HCT116 (cell line): Measurements from ENCODE around the gene C1QA. TPM values are rescaled to one million over a fixed set of nuclear protein-coding genes. Genes with fewer than 3 reads are reported as not detected.

Experiments
- ATAC-seq: fragments of 200-7000 bp; cut with Tn5 transposase; 2 replicates; pipeline ENCODE4 v1.9.1; 2020; ENCODE audit warnings: mild to moderate bottlenecking, moderate library complexity
- BruUV-seq: library from RNA; stranded (reverse); fragments of 400-500 nt; replicated peaks from 2 replicates; lab custom pipeline; 2021; lab: Mats Ljungman, UMichigan
- CTCF ChIA-PET: fragments of 300-600 bp; sonication (Branson Sonifier 250); formaldehyde crosslinking; loops from one replicate; lab custom pipeline; 2021; ENCODE audit warnings: antibody characterized with exemption; lab: Charles Lee
- POLR2A ChIA-PET: fragments of 300-600, 350-600 bp; sonication (Branson Sonifier 250); formaldehyde crosslinking; loops from one replicate; lab custom pipeline; 2021; ENCODE audit warnings: antibody characterized with exemption; lab: Charles Lee
- RAD21 ChIA-PET, 2 experiments: fragments of 300-600 bp; sonication (Branson Sonifier 250); formaldehyde crosslinking; loops; one replicate each; lab custom pipeline; 2023; ENCODE audit warnings: low total read pairs in 2 of 2; ENCODE audit not compliant: uncharacterized antibody in 2 of 2, unreplicated experiment in 2 of 2, low non-redundant PET in 1 of 2; lab: Charles Lee
- DNase-seq: peaks from one replicate; pipeline ENCODE4 v3.0.0-alpha.2; 2010; ENCODE audit warnings: low read depth, low spot score
- H2AFZ ChIP-seq: fragments of 200-600 bp; shearing (Covaris generic), sonication (generic); 2 replicates; pipeline ENCODE4 v1.6.1; 2017; ENCODE audit warnings: low read depth, mixed run types, mixed read lengths, antibody characterized with exemption, low read length; ENCODE audit not compliant: poor library complexity, severe bottlenecking
- H3K27ac ChIP-seq: 2 replicates; pipeline ENCODE4 v1.5.1; 2012; ENCODE audit warnings: low read depth, low read length
- H3K27me3 ChIP-seq: fragments of 200-600 bp; sonication (generic); 2 replicates; pipeline ENCODE4 v1.6.1; 2016; ENCODE audit warnings: mixed run types, low read length, mixed read lengths; ENCODE audit not compliant: insufficient read depth
- H3K36me3 ChIP-seq, 2 experiments: fragments of 200-500 bp in 1 of 2; fragments of 200-600 bp in 1 of 2; sonication (Bioruptor generic) in 1 of 2; sonication (generic) in 1 of 2; 2 replicates each; pipeline versions ENCODE4 v1.5.1 to v1.6.1; 2014 to 2016; ENCODE audit warnings: low read length in 2 of 2, inconsistent platforms in 1 of 2, mixed read lengths in 1 of 2, mixed run types in 1 of 2; ENCODE audit not compliant: insufficient read depth in 2 of 2, control insufficient read depth in 1 of 2
- H3K4me1 ChIP-seq, 2 experiments: fragments of 200-600 bp in 1 of 2; sonication (generic) in 1 of 2; 2 replicates each; pipeline versions ENCODE4 v1.5.1 to v1.6.1; 2012 to 2017; ENCODE audit warnings: low read length in 2 of 2, inconsistent platforms in 1 of 2, mild to moderate bottlenecking in 1 of 2, mixed read lengths in 1 of 2, mixed run types in 1 of 2, moderate library complexity in 1 of 2; ENCODE audit not compliant: insufficient read depth in 2 of 2, control insufficient read depth in 1 of 2
- H3K4me2 ChIP-seq: fragments of 200-600 bp; sonication (generic); 2 replicates; pipeline ENCODE4 v1.6.1; 2017; ENCODE audit warnings: mixed run types, low read length, mixed read lengths
- H3K4me3 ChIP-seq, 2 experiments: fragments of 200-600 bp in 1 of 2; sonication (generic) in 1 of 2; replicated peaks in 1 of 2; 2 replicates each; pipeline ENCODE4 v1.5.1; 2011 to 2016; ENCODE audit warnings: low read length in 2 of 2, control low read depth in 1 of 2, low read depth in 1 of 2, mild to moderate bottlenecking in 1 of 2, mixed read lengths in 1 of 2, mixed run types in 1 of 2
- H3K79me2 ChIP-seq: fragments of 200-600 bp; sonication (generic); 2 replicates; pipeline ENCODE4 v1.6.1; 2017; ENCODE audit warnings: mild to moderate bottlenecking, mixed run types, low read length, moderate library complexity, mixed read lengths; ENCODE audit not compliant: insufficient read depth
- H3K9ac ChIP-seq: fragments of 200-600 bp; sonication (generic); 2 replicates; pipeline ENCODE4 v1.6.1; 2016; ENCODE audit warnings: low read length, mixed read lengths
- H3K9me2 ChIP-seq: fragments of 200-600 bp; sonication (generic), shearing (Covaris generic); 2 replicates; pipeline ENCODE4 v1.6.1; 2017; ENCODE audit warnings: mixed run types, mild to moderate bottlenecking, moderate library complexity; ENCODE audit not compliant: insufficient read depth
- H3K9me3 ChIP-seq, 2 experiments: fragments of 200-500 bp in 1 of 2; fragments of 200-600 bp in 1 of 2; sonication (Bioruptor generic) in 1 of 2; sonication (generic) in 1 of 2; 2 replicates each; pipeline ENCODE4 v1.6.1; 2014 to 2017; ENCODE audit warnings: low read length in 2 of 2, mixed read lengths in 2 of 2, inconsistent platforms in 1 of 2, low read depth in 1 of 2, mild to moderate bottlenecking in 1 of 2, mixed run types in 1 of 2, moderate library complexity in 1 of 2; ENCODE audit not compliant: control insufficient read depth in 1 of 2, insufficient read depth in 1 of 2
- H4K20me1 ChIP-seq: fragments of 200-600 bp; sonication (generic), shearing (Covaris generic); 2 replicates; pipeline ENCODE4 v1.6.1; 2017; ENCODE audit warnings: mixed run types, mild to moderate bottlenecking, moderate library complexity; ENCODE audit not compliant: insufficient read depth
- CBX3 ChIP-seq: IDR thresholded peaks from 2 replicates; pipeline ENCODE4 v1.6.1; 2012; ENCODE audit warnings: low read depth
- CEBPB ChIP-seq: IDR thresholded peaks from 2 replicates; pipeline ENCODE4 v1.6.1; 2012; ENCODE audit warnings: low read depth
- EGR1 ChIP-seq: IDR thresholded peaks from 2 replicates; pipeline ENCODE4 v1.6.1; 2012; ENCODE audit warnings: low read depth
- ELF1 ChIP-seq: IDR thresholded peaks from 2 replicates; pipeline ENCODE4 v1.6.1; 2012; ENCODE audit warnings: low read depth, borderline replicate concordance
- EZH2phosphoT487 ChIP-seq: fragments of 200-600 bp; IDR thresholded peaks from 2 replicates; pipeline ENCODE4 v1.6.1; 2018; ENCODE audit warnings: antibody characterized with exemption, borderline replicate concordance
- FOSL1 ChIP-seq: IDR thresholded peaks from 2 replicates; pipeline ENCODE4 v1.6.1; 2012; ENCODE audit warnings: low read depth
- JUND ChIP-seq: IDR thresholded peaks from 2 replicates; pipeline ENCODE4 v1.6.1; 2012
- POLR2A ChIP-seq: IDR thresholded peaks from 2 replicates; pipeline ENCODE4 v1.7.0; 2011; ENCODE audit warnings: borderline replicate concordance; ENCODE audit not compliant: insufficient read depth, insufficient read length; ENCODE audit errors: extremely low read depth
- POLR2AphosphoS5 ChIP-seq: IDR thresholded peaks from 2 replicates; pipeline ENCODE4 v1.6.1; 2011; ENCODE audit warnings: mild to moderate bottlenecking, low read depth, low read length, moderate library complexity
- RAD21 ChIP-seq: IDR thresholded peaks from 2 replicates; pipeline ENCODE4 v1.6.1; 2012; ENCODE audit warnings: low read depth, mild to moderate bottlenecking
- SIN3A ChIP-seq: IDR thresholded peaks from 2 replicates; pipeline ENCODE4 v1.6.1; 2012; ENCODE audit warnings: low read depth
- SRF ChIP-seq: IDR thresholded peaks from 2 replicates; pipeline ENCODE4 v1.6.1; 2012; ENCODE audit warnings: low read depth
- YY1 ChIP-seq: IDR thresholded peaks from 2 replicates; pipeline ENCODE4 v1.6.1; 2011; ENCODE audit warnings: low read length, low read depth, moderate library complexity, mild to moderate bottlenecking; ENCODE audit not compliant: insufficient replicate concordance; ENCODE audit errors: extremely low read depth
- ZFX ChIP-seq: fragments of 450-650 bp; IDR thresholded peaks from 2 replicates; pipeline ENCODE4 v1.6.1; 2017
- ZNF274 ChIP-seq: fragments of 200-500 bp; sonication (Bioruptor generic); IDR thresholded peaks from 2 replicates; pipeline ENCODE4 v1.6.1; 2014; ENCODE audit warnings: mild to moderate bottlenecking, low read depth, low read length, inconsistent platforms
- intact Hi-C: fragments of 100-400 bp; cut with micrococcal nuclease; formaldehyde crosslinking; loops from 2 replicates; pipeline ENCODE4 v1.10.0; 2022
- total RNA-seq: library from RNA; stranded (reverse); gene quantifications from one replicate; pipeline ENCODE4 v1.2.1, GENCODE V29; 2021; ENCODE audit not compliant: unreplicated experiment
- TF ChIP-seq, protein P1 (sequence below): IDR thresholded peaks from 2 replicates; pipeline ENCODE4 v1.6.1; 2012; ENCODE audit warnings: low read depth
- TF ChIP-seq, protein P2 (sequence below), 3 experiments: fragments of 200-600 bp in 1 of 3; sonication (generic) in 1 of 3; IDR thresholded peaks in 2 of 3; conservative IDR thresholded peaks in 1 of 3; 2 replicates each; pipeline ENCODE4 v1.5.1; 2012 to 2017; ENCODE audit warnings: low read depth in 2 of 3, low read length in 2 of 3, antibody characterized with exemption in 1 of 3, borderline replicate concordance in 1 of 3, control low read depth in 1 of 3, mild to moderate bottlenecking in 1 of 3, mixed read lengths in 1 of 3, mixed run types in 1 of 3, moderate library complexity in 1 of 3; ENCODE audit not compliant: insufficient read depth in 1 of 3
- TF ChIP-seq, protein P3 (sequence below): IDR thresholded peaks from 2 replicates; pipeline ENCODE4 v1.6.1; 2011; ENCODE audit warnings: mild to moderate bottlenecking, low read length, moderate library complexity; ENCODE audit not compliant: insufficient replicate concordance; ENCODE audit errors: extremely low read depth
- TF ChIP-seq, protein P4 (sequence below): IDR thresholded peaks from 2 replicates; pipeline ENCODE4 v1.6.1; 2012
- TF ChIP-seq, protein P5 (sequence below): IDR thresholded peaks from 2 replicates; pipeline ENCODE4 v1.6.1; 2012

Gene C1QA
- total RNA-seq, 1 experiment from 2014 or later, result 0.91 TPM

DNA sequence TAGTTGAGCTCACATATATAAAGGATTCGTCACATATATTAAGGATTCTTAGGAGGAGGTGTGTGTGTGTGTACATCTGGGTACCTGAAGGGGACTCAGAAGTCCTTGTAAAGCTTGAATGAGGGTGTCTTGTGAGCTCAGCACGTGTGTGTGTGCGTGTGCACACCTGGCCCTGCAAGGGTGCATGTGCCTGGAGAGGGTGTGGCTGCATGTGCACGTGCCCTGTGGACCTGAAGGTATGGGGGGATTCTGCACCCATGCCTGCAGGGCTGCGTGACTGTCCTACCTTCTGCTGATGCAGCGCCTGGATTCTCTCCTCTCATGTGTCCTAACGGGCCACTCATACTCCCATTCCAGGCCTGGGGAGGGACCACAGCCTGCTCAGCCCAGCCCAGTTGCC, 49.2 kb upstream of the C1QA start:
- Histone ChIP-seq H3K79me2 (no peaks in the 10 kb centered on the region), H3K4me2 (no peak overlapping the region), H3K4me3 (no peak overlapping the region)
- BruUV-seq, result no TSS peak
- ATAC-seq, result no peak
- TF ChIP-seq ZFX (no peak), FOSL1 (no peak), SIN3A (no peak), POLR2AphosphoS5 (no peak), EZH2phosphoT487 (no peak), RAD21 (no peak), CBX3 (no peak), SRF (no peak), EGR1 (no peak), POLR2A (no peak), YY1 (no peak), ELF1 (no peak), ZNF274 (no peak), JUND (no peak), CEBPB (no peak)
- TF ChIP-seq, protein P1, sequence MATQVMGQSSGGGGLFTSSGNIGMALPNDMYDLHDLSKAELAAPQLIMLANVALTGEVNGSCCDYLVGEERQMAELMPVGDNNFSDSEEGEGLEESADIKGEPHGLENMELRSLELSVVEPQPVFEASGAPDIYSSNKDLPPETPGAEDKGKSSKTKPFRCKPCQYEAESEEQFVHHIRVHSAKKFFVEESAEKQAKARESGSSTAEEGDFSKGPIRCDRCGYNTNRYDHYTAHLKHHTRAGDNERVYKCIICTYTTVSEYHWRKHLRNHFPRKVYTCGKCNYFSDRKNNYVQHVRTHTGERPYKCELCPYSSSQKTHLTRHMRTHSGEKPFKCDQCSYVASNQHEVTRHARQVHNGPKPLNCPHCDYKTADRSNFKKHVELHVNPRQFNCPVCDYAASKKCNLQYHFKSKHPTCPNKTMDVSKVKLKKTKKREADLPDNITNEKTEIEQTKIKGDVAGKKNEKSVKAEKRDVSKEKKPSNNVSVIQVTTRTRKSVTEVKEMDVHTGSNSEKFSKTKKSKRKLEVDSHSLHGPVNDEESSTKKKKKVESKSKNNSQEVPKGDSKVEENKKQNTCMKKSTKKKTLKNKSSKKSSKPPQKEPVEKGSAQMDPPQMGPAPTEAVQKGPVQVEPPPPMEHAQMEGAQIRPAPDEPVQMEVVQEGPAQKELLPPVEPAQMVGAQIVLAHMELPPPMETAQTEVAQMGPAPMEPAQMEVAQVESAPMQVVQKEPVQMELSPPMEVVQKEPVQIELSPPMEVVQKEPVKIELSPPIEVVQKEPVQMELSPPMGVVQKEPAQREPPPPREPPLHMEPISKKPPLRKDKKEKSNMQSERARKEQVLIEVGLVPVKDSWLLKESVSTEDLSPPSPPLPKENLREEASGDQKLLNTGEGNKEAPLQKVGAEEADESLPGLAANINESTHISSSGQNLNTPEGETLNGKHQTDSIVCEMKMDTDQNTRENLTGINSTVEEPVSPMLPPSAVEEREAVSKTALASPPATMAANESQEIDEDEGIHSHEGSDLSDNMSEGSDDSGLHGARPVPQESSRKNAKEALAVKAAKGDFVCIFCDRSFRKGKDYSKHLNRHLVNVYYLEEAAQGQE, result no peak
- TF ChIP-seq, protein P2, sequence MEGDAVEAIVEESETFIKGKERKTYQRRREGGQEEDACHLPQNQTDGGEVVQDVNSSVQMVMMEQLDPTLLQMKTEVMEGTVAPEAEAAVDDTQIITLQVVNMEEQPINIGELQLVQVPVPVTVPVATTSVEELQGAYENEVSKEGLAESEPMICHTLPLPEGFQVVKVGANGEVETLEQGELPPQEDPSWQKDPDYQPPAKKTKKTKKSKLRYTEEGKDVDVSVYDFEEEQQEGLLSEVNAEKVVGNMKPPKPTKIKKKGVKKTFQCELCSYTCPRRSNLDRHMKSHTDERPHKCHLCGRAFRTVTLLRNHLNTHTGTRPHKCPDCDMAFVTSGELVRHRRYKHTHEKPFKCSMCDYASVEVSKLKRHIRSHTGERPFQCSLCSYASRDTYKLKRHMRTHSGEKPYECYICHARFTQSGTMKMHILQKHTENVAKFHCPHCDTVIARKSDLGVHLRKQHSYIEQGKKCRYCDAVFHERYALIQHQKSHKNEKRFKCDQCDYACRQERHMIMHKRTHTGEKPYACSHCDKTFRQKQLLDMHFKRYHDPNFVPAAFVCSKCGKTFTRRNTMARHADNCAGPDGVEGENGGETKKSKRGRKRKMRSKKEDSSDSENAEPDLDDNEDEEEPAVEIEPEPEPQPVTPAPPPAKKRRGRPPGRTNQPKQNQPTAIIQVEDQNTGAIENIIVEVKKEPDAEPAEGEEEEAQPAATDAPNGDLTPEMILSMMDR (IDR thresholded peaks at IDR 0.05 in 2 of 3, conservative IDR thresholded peaks at IDR 0.05 in 1 of 3; ENCODE audit: borderline replicate concordance in 1 of 3, insufficient read depth in 1 of 3, low read depth in 2 of 3, low read length in 2 of 3), result no peak
- TF ChIP-seq, protein P3, sequence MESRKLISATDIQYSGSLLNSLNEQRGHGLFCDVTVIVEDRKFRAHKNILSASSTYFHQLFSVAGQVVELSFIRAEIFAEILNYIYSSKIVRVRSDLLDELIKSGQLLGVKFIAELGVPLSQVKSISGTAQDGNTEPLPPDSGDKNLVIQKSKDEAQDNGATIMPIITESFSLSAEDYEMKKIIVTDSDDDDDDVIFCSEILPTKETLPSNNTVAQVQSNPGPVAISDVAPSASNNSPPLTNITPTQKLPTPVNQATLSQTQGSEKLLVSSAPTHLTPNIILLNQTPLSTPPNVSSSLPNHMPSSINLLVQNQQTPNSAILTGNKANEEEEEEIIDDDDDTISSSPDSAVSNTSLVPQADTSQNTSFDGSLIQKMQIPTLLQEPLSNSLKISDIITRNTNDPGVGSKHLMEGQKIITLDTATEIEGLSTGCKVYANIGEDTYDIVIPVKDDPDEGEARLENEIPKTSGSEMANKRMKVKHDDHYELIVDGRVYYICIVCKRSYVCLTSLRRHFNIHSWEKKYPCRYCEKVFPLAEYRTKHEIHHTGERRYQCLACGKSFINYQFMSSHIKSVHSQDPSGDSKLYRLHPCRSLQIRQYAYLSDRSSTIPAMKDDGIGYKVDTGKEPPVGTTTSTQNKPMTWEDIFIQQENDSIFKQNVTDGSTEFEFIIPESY, result no peak
- TF ChIP-seq, protein P4, sequence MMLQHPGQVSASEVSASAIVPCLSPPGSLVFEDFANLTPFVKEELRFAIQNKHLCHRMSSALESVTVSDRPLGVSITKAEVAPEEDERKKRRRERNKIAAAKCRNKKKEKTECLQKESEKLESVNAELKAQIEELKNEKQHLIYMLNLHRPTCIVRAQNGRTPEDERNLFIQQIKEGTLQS, result no peak
- TF ChIP-seq, protein P5, sequence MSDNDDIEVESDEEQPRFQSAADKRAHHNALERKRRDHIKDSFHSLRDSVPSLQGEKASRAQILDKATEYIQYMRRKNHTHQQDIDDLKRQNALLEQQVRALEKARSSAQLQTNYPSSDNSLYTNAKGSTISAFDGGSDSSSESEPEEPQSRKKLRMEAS, result no peak
- TF ChIP-seq, all 23 proteins: peak for 0
- H4K20me1 ChIP-seq, result no peaks in the 10 kb centered on the region
- peaks cover 0 to 4% of the 10 kb centered on the region in 2 experiments; a peak in 1 of 4 replicates for H3K4me1 ChIP-seq
- H3K9me2 ChIP-seq, result no peaks in the 10 kb centered on the region
- H3K27me3 ChIP-seq, result no peaks in the 10 kb centered on the region
- no peak overlapping the region for H2AFZ ChIP-seq
- RAD21 ChIA-PET, result no interaction called here
- CTCF ChIA-PET, result no interaction called here
- no peak overlapping the region for H3K9ac ChIP-seq
- no peak for DNase-seq
- intact Hi-C loops, result no loop called here
- no peaks in the 10 kb centered on the region for H3K36me3 ChIP-seq
- POLR2A ChIA-PET, result no interaction called here
- H3K9me3 ChIP-seq, result no peaks in the 10 kb centered on the region
- H3K27ac ChIP-seq, result no peak overlapping the region
